Measurements from ENCODE around the gene TPSD1.
"Not testable (repeated sequence)": the region's sequence is repeated elsewhere in the genome, so short reads cannot be mapped to it uniquely, and the experiment has no call there.

- TF ChIP-seq EZH2phosphoT487 (IDR thresholded peaks at IDR 0.05; ENCODE audit: low read depth, severe bottlenecking, unreplicated experiment); CTCF (IDR thresholded peaks at IDR 0.05; ENCODE audit: poor library complexity); EZH2 (IDR thresholded peaks at IDR 0.05; ENCODE audit: borderline replicate concordance): not testable (repeated sequence)
These were observed 6.7 kb upstream of the TPSD1 start for GRCh38 chr16:1249031-1249755.
